GM04503 (cell line): ENCODE data around the gene RAB11FIP5.
A peak's percentile ranks its signal among the peaks of the same experiment; 100 is the strongest.

Experiments used
- DNase-seq: peaks from one replicate; pipeline ENCODE4 v3.0.0-alpha.2; 2012; ENCODE audit warnings: low read depth

The RAB11FIP5 gene

GRCh38 chr2:73087311-73087710, 25.4 kb downstream of the RAB11FIP5 start:
- no peak for DNase-seq

- no peak for DNase-seq
Measured at GRCh38 chr2:73085691-73086090, 27.1 kb downstream of the RAB11FIP5 start.

DNA sequence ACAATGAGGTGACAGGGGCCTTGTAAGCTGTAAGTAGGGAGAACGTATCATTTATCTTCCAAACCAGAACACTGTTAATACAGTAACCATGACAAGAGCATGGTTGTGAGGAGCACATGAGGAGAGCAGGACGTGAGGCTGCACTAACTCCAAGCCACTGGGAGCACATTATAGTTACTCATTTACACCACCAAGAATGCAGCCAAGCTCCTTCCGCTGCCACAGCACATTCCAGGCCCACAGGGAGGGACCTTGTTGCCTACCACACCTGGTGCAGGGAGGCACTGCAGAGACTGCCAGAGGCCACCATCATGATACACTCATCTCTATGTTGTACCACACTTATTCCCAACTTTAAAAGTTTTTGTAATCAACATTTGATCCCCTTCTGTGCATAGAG, 27.8 kb downstream of the RAB11FIP5 start:
- no peak for DNase-seq

- no peak for DNase-seq
Measured at GRCh38 chr2:73083886-73084800, 28.6 kb downstream of the RAB11FIP5 start.

DNA sequence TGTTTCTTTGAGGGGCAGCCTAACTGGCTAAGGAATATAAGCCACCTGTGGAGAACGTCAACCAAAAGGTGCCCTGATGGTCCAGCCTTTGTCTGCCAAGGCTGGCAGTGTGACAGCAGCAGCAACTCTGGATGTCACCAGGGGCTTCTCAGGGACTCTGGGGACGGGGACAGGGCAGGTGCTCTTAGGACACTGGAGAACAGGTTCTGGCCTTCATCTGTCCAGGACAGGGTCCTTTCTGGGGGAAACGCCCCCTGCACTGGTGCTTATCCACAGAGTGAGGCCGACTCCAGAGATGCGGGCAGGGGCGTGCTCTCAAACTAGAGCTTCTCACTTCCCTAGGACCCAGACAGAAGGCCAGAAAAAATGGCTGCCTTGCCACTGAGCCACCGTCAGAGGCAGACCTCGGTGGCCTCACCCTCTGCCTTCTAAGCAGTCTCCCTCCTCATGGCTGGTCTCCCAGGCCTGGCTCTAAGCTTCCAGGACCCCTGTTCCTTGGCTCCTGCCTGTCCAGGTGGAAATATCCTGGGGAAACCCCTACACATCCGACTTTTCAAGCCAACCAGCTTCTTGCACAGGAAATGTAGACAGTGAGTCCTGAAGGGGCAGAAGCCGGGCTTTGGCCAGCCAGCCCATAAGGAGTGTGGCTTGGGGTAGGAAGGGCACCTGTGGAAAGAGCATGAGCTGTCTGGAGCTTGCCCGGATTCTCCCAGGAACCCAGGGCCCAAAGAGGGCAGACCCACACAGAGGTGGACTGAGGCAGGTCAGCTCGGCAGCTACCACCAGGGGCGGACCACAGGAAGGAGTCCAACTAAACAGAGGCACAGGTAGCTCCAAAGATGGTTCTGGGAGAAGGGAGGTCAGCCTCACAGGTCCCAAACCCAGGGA, 30.0 kb downstream of the RAB11FIP5 start:
- DNase-seq, result no peak

DNA sequence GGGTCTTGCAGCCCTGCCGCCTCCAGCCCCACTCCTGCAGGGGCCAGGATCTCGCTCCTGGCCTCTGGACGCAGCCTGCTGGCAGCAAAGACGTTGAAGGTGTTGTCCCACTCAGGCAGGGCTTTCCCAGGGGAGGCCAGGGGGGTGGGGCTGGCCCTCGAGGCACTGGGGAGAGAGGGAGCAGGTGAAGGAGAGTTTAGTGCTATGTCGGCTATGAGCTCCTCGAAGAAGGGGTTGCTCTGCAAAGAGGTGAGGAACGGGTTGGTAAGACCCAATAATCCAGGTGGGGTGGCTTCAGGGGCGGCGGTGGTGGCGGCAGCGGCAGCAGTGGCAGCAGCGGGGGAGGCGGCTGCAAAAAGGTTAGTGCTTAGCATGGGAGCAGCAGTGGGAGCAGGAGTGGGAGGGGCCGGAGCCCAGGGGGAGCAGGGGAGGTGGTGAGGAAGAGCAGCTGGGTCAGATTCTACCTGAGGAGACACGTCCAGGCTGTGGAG, 31.5 kb downstream of the RAB11FIP5 start:
- no peak for DNase-seq

DNA sequence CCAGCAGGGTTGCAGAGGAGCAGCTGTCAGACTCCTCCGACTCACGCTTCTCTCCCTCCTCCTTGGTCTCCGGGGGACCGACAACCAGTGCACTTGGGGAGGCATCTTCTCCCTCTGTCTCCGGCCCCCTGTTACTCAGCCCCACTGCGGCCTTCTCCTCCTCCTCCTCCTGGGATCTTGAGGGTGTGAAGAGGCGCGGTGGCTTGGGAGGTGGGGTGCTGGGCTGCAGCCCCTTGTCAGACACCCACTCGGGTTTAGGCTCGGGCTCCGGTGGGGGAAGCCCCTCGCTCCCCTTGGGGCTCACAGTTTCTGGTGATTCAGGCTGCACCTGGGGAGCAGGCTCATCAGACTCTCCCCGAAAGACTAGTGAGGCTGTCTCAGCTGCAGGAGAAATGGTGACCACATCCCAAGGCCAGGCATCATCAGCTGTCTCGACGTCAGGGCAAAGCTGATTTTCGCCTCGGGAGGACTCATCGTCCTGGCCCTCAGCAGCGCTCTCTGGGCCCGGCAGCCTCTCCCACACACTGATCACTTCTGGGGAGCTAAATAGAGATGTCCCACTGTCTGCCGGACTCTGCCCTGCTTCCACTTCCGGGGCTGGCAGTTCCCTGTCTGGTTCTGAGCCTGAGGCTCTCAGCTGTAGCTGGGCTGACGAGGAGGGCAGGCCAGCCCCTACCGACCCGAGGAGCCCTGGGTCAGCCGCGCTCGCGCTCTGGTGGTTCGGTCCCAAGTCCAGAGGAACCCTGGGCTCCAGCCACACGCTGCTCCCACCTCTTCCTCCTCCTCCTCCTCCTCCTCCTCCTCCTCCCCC, 32.2 kb downstream of the RAB11FIP5 start:
- no peak for DNase-seq

DNA sequence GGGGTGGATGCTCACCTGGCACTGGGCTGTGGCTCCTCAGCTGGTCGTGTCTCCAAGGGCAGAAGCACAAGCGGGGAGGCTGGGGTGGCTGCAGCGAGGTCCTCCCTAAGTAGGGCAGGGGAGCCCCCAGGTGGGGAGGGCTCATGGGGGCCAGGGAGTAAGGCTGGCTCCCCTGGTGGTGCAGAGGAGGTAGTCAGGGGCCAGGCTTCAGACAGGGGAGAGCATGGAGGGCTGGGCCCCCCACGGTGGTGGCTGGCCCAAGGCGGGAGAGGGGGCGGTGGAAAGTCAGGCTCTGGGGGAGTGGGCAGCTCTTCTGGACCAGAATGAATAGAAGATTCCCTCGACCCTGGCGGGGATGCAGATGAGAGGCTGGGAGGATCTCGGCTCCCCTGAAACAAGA, 33.1 kb downstream of the RAB11FIP5 start:
- DNase-seq, result no peak

DNA sequence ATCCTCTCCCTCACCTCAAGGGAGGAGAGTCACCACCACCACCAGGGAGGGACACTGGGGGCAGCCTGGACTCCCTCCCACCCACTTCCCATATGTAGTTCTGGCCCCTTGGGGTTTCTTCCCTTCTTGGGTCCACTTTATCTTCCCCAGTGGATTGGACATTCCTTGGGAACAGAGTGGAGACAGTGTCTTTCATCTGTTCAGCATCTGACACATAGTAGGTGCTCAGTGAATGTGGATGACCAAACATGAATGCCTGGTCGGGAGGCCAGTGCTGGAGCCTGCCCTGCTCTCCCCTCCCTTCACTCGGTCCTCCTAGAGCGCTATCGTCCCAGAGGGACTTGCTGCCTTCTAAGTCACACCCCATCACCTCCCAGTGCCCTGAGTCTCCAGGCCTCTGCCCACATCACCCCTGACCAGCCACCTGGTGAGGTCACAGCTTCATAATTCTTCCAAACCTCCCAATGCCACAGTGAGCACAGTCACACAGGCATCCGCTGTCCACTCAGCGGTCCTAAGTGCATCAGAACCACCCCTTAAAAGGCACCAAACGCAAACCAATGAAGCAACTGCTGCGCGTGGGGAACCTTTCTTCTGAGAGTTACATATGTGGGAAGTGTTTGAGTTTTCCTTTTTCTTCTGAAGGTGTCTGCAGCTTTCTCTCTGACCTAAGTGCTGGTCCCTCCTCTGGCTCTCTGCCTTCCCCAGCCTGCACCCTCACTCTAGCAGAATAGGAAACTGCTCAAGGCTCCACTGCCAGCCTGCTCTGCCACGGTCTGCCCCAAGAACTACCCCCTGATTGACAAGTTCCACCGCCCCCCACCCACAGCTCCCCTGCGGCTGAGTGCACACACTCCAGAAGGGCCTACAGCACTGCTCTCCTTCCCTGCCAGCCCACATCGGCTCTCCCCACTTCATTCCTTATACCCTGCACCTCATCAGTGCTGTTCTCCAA, 34.0 kb downstream of the RAB11FIP5 start:
- DNase-seq, result no peak

DNA sequence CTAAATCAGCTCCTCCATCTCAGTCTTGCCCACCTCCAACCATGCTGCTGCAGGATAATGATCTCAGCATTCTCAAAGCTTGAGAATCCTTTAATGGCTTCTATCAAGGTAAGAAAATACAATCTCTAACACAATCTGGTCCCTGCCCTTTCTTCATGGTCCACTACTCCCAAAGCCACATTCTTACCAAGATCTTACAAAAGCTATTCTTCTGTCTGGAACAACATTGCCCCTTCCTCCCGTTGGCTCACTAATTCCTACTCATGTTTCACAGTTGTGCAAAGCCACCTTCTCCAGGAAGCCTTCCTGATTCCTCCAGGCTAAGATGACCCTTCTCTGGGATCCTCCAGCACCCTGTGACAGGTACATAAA, 35.3 kb downstream of the RAB11FIP5 start:
- no peak for DNase-seq

- no peak for DNase-seq
Measured at GRCh38 chr2:73076701-73077423, 35.9 kb downstream of the RAB11FIP5 start.

GRCh38 chr2:73075477-73076373, 37.0 kb downstream of the RAB11FIP5 start:
- DNase-seq, result no peak

DNA sequence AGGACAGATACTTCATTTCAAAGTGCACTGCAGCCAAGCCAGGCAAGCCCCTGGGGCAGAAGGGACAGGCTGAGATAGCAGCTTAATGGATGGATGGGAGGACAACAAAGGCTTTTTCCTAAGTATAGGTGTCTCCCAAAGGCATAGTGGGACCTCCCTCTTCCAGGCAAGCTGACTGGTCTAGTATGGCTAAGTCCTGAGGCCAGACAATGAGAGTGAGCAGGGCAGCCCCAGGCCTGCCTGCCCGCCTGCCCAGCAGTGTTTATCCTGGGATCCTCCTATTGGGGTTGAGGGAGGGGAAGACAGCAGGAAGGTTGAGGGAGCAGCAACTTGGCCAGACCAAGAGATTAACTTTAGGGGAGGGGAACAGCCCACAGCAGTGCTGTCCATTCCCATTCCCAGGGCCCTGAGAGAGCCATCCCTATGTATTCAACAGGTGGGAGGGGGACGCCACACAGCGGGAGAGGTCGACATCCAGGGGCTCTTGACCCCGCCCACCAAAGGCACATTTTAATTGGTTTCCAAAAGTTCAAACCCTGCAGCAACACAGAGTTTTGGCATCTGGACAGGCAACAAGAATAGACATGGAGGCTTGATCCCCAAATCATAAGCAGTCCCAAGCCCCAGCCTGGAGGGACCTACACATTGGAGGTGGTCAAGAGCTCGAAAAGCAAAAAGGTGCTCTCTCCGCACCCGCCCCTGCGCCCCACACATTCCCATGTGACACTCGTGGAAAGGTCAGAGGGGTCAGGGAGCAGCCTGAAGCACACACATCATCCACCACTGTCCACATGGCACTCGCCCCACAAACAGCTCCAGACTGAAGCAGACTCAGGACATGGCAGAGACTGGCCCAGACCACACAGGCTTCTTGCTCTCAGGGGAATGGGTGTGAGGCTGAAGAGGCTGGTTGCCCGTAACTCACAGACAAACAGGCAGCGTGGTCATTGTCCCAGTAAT, 38.4 kb downstream of the RAB11FIP5 start:
- DNase-seq, result no peak

DNA sequence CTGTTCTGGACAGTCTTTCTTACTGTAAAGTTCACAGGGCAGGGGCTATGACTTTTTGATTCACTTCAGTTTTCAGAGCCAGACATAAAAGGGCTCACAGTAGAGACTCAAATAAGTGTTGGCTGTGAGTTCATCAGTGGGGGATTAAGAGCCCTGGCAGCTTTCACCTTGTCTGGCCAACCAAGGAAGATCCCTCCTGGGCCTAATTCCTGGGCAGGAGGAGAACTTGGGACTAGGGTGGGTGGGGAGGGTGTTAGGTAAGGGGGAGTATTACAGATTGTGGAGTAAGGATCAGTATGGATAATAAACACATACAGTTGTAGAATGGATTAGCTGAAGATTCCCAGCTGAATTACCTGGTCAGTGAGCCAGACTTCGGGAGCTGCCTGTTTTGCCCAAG, 40.3 kb downstream of the RAB11FIP5 start:
- DNase-seq, result no peak

- no peak for DNase-seq
Measured at GRCh38 chr2:73072129-73072395, 40.7 kb downstream of the RAB11FIP5 start.

- peak; percentile 78 for DNase-seq
Measured at GRCh38 chr2:73071360-73072128, 41.2 kb downstream of the RAB11FIP5 start, which contains the start of gene SFXN5. Gene SFXN5 (minus strand): TSS chr2:73071712. CDS start chr2:73071705, 7 bp downstream.

DNA sequence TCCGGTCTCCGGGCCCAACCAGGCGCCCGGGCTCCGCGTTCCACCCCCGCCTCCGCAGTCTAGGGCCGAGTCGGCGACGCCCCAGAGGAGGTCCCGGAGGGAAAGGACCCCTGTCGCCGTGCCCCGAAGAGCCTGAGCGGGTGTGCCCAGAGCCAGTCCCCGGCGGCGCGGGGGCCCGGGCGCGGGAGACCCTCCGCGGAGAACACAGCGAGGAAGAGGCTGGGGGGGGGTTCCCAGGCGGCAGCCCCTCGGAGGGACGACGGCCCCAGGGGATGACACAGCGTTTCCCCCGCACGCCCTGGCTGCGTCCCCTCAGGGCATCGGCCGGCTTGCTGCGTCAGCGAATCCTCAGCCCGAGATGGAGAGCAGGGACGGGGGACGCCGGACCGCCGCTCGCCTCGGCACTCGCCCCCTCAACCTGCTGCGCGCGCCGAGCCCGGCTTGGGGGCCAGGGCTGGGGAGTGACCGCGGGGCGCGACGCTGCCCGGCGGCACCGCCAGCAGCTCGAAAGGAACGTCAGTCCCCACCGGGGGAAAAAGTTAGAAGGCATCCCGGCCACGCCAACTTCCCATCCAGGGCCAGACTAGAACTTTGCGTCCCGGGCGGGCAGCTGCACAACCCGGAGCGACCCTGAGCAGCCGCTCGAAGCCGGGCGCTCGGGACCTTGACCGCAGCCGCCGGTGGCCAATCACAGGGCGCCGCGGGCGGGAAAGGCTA, 41.9 kb downstream of the RAB11FIP5 start:
- DNase-seq, result no peak
